Activated CD8-positive, alpha-beta memory T cell treated with anti-CD3 and anti-CD28 coated beads for 1 hour (primary cell): ENCODE results near the gene PDK1.

Source experiments
- DNase-seq, 2 donors: peaks; one replicate each; pipeline ENCODE4 v3.0.0-alpha.2; 2020; ENCODE audit warnings: low read depth in 1 of 2; ENCODE audit errors: extremely low read depth in 1 of 2

The PDK1 gene

DNA sequence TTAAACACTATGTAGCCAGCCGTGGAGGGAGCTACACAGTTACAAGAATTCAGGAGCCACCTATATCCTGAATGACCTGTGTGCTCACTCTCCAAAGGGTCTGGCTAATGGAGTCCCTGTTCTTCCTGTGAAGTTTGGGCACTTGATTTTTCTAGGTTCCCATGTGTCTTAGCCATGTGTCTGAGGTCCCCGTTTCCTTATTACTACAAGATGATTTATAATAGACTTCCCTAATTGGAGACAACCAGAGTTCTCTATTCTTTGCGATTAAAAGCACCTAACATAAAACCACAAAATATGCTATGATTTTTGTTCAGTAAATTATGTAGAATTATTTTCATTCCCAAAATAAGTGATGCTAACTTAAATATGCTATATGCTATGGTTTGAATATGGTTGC, 83.4 kb downstream of the PDK1 start:
- no peak for DNase-seq

DNA sequence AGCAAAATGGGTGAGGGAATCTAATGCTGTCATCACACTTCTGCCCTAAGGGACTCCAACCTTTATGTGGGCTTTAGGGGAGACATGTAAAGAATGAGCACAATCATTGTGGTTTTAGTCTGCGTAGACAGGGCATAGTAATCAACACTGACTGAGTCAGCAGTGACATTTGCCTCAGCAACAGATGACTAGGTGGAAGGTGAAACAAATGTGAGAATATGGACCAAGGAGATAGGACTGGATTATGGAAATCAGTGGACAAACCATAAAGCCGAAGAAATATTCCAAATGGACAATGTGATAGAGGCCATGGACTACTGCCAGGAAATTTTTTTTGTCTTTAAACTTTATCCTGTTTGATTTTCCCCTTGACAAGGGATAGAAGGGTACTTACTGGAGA, 83.9 kb downstream of the PDK1 start:
- no peak for DNase-seq

DNA sequence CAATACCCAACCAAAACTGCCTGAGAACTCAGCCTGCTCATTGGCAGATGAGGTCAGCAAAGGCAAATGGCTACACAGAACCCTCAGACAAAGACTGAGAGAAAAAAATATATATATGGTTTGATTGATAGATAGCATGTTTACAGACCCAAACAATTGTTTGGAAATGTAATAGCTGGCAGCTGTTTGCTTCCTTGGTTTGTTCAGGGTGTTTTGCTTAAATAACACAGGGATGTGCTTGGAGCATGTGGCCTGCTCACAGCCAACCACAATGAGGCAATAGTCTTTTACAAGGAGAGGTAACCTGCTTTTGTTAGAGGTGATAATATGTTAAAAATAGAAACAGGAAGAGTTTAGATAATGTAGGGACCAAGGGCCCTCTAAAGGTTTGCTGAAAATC, 84.5 kb downstream of the PDK1 start:
- no peak for DNase-seq

DNA sequence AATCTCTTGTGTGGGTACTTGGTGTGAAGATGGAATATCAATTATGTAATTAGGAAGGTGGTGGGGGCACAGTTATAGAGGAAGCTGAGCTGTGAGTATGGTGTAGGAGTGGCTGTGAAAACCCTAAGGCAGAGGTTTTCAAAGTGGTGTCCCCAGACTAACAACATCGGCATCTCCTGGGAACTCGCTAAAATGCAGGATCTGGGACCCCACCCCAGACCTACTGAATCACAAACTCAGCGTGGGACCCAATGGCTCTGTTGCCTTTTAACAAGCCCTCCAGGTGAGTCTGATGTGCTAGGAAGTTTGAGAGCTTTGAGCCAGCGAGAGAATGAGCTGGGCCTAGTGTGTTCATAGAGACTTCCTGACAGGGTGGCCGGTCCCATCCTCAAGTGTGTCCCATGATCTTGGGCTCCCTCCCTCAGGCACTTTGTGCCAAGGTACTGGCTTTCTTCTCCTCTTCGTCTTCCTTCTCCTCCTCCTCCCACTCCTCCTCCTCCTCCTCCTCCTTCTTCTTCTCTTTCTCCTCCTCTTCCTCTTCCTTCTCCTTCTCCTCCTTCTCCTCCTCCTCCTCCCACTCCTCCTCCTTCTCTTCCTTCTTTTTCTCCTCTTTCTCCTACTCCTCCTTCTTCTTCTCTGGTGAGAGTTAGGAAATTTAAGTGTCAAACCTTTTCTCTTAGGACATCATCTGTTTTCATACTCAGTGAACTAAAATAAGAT, 86.6 kb downstream of the PDK1 start:
- no peak for DNase-seq

DNA sequence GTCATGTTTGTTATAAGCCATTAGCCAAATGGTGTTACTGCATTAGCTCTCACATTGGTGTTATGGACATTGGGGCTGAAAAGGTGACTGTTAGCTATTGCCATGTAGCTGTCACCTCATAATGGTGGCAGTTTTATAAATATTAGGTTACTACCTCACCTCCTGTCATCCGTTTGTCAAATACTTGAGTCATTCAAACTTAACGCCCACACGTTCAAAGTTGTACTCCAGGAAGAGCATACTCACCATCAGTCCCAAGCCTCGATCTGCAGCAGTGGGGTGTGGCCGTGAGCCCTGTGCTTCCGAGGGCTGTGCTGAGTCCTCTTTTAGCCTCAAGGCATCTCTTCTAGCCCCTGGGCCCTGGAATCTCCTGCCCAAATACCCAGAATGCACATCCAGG, 87.3 kb downstream of the PDK1 start:
- DNase-seq = no peak

DNA sequence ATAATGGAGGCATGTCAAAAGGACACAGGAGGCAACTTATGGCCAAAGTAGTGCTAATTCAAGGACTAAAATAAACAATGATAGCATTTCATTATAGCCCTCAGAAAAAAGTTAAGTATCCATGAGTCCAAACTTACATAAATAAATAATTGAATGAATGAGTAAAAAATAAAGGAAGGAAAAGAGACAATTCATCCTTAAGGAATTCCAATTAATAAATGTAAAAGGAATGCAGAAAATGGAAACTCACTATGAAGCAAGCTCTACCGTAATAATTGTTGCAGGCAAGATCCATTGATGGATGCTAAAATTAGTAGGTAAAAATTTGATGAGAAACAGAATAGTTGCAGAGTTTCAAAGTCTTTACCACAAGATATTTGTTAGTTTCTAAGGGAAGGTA, 91.5 kb downstream of the PDK1 start:
- no peak for DNase-seq

DNA sequence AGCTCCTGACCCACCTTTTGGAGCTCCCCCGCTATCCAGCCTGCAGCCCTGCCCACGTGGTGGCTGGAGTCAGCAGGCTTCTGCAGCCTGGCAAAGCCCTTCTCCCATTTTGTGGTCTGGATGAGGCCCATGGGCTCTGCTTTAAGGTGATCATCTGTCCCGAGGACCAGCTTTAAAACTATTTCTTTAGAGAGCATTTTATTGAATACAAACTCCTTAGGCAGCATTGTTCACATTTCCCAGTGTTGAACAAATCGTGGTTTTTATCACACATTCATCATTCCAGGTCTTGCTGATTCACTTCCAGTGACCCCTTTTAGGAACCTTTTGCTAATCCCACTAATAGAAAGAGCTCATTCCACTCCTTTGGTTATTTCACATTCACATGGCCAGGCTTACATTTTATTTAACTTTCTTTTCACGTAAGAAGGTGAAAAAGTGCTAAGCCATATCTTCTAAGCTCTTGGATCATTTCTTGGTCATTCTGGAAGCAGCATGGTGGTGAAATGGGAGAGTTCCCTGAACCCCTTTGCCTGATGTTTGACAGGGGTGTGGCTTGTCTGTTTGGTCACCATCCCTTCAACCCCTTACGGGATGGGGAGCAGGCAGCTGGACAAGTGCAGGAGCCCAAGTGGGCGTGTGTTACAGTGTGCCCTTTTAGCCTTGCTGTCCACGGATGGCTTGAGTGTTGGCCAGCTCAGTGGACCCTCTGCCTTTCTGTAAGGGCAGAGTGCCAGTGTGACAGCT, 99.4 kb downstream of the PDK1 start:
- DNase-seq = no peak

DNA sequence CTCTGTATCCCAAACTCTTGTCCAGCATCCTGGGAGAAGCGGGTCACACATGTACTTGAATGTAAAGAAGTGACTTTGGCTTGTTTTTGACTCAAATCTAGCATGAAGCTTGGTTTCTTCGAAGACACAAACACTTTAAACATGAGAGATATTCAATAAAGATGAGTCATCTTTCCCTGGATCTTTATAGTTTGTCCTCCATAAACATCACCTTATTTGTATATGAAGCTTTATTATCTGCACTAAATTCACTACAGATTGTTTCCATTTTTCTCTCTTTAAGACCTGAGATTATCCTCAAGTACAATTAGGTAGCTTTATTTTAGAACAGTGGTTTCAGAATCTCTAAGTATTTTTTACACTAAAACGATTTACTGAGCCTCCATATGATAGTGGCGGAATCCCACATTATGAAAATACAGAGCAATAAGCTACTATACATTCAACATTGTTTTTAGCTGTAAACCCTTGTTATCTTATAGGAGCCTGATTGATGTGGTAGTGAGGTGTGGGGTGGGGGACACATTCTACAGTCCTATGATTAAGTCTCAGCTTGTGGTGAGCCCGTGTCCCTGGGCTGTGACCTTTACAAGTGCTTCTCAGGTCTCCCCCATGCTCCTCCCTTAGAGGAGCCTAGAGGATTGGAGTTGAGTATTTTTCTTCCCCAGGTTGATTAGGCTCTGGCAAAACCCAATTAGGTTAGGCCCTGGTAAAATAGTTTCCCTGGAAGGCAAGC, 100.1 kb downstream of the PDK1 start:
- DNase-seq = no peak
